ENCODE data around the gene PPP2R3B.

GRCh38 chrX:340121-340520 lies 46.6 kb downstream of the PPP2R3B start:
- TF ChIP-seq CTCF (IDR thresholded peaks at IDR 0.05) (no peak), POLR2A (IDR thresholded peaks at IDR 0.05) (no peak)
